HG03442 (cell line): ENCODE results near the gene RBMS3.
A peak's percentile ranks its signal among the peaks of the same experiment; 100 is the strongest.
"Not testable (repeated sequence)": the region's sequence is repeated elsewhere in the genome, so short reads cannot be mapped to it uniquely, and the experiment has no call there.

Source experiments
- ATAC-seq: cut with Tn5 transposase; IDR thresholded peaks from one replicate; pipeline ENCODE4 v1.9.1; 2021; ENCODE audit warnings: mild to moderate bottlenecking, moderate library complexity; ENCODE audit not compliant: unreplicated experiment

The RBMS3 gene

DNA sequence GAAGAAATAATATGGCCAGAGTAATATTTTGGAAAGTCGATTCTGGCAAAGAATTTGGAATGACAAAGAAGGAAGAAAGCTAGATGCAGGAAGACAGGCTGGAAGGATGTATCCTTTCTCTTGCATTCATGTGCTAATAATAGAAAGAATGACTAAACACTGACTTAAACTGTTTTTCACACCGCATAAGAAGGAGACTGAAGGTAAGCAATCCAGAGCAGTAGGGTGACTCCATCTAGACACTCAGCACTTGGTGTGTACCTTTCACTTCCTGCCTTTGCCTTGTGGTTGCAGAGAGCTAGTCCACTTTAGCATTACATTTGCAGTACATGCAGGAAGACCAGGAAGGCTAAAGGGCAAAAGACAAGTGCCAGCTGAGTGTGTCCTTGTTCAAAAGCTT lies 234.6 kb downstream of the RBMS3 start:
- peak; percentile 54 for ATAC-seq

DNA sequence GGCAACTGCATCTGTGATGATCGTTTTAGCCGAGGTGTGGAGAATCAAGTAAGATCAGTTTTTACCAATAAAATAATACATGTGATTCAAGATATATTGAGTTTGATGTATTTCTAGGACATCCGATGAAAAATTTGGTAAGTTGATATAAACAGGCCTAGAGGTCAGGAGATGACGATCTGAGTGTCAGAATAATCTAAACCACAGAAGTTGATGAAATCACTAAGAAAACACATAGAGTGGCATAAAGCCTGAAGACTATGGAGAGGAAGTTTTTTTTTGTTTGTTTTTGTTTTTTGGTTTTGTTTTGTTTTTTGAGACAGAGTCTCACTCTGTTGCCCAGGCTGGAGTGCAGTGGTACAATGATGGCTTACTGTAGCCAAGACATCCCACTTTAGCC lies 235.3 kb downstream of the RBMS3 start:
- ATAC-seq = no peak

DNA sequence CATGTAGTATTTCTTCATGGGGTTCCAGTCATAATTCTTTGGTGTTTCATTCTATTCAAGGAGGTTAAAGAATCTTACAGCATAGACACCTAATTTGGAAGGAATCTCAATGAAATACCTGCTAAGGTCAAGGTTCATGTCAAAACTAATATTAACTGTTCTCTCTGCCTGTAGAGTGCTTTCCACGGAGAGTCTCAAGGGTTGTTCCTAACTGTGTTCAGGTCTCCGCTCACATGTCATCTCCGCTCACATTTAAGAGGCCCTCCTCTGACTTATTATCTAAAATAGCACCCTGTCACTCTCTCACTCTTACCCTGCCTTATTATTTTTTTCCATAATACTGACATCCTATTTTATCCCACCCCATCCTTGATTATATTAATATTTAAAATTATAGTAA lies 239.9 kb downstream of the RBMS3 start:
- no peak for ATAC-seq

DNA sequence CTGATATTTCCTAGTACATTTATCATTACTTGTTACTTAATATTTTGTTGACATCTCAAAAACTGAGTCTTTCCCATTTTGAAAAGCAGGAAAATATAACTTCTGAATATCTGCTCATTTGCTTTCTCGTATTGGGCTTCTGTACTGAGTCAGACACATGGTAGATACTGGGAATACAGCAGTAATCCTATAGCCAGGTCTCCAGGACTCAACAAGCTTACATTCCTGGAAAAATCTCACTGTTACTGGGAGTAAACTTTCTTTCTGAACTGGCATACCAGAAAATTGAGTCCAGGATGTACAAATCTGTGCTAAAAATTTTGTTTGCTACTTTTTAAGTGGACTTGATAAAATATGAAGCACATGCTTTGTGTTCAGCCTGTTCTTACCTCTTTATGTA lies 240.4 kb downstream of the RBMS3 start:
- ATAC-seq = no peak

DNA sequence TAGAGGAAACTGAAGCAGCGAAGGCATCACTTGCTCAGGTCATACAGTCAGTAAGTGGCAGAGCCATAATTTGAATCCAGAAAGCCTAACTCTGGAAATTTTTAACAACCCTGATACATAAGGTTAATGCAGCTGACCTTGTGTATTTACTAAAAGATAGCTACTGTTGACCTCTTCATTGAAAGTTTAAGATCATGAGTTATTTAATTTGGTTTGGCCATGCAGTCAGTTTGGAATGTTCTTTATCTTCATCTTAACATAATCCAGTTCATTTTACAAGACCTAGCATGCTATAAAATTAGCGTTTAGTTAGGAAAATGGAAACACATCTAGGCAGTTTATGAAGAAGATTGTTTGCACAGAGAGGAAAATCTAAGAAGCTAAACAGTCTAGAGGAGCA lies 240.9 kb downstream of the RBMS3 start:
- ATAC-seq = no peak

DNA sequence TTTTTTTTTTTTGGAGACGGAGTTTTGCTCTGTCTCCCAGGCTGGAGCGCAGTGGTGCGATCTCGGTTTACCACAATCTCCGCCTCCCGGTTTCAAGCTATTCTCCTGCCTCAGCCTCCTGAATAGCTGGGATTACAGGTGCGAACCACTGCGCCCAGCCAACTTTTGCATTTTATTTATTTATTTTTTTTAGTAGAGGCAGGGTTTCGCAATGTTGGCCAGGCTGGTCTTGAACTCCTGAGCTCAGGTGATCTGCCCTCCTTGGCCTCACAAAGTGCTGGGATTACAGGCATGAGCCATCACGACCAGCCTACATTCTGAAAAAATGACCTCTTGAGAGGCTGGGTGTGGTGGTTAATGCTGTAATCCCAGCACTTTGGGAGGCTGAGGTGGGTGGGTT lies 243.6 kb downstream of the RBMS3 start:
- ATAC-seq = not testable (repeated sequence)

DNA sequence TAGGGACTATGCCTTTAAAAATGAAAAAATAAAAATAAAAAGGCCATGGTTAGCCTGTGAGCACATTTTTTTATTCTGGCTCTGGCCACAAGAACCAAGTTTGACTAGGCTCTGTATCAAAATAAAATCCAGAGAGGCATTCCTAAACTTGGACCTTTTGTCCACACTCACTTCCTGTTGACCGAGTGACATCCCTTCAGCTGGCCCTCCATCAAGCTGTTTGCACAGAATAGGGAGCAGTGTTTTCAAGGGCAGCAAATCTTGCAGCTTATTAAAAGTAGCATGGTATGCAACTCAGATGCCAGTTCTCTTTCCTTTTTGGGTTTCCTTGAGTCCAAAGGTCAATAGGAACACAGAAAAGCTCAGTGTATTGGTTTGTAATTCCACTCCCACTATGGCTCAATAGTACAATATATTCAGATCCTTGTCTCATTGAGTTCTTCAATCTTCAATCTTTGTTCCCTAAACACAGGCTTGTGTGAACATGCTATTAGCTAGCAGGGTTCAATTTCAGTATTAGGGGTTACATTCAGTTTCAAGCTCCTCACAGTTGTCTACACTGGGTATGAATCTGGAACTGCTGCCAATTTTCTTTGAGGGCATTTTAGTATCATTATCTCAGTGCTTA lies 244.5 kb downstream of the RBMS3 start:
- ATAC-seq = no peak

DNA sequence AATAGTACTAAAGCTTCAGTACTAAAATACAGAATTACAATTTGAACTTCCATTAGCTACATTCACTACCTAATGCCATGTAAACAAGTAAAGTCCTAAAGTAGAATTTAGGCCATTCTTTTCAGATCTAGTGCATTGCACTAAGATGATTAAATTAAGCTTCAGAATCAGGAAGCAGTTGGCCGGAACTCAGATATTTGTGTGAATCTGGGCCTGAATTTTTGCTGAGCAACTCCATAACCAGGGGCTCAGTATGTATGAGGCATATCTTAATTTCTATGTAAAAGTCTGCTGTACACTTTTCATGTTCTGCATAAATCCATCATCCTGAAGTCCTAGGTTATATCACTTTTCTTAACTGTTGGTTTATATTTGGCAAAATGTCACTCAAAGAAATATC lies 246.4 kb downstream of the RBMS3 start:
- ATAC-seq = no peak

DNA sequence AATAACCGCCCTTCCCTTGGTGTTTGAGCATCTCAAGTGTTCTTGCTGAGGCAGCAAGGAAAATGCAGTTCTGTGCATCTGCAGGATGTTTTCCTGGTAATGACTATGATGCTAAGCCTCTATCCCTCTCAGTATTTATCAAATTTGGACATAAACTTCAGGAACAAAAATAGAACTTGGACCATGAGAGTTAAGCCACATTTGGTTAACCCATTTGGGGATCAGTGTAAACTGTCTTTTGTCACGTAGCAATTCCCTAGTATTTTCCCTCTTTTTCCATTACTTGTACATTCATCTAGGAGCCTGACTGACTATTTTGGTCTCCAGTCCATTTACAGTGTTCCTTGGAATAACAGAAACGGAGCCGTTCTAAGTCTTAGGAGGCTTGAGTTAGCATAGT lies 250.8 kb downstream of the RBMS3 start:
- ATAC-seq = no peak

DNA sequence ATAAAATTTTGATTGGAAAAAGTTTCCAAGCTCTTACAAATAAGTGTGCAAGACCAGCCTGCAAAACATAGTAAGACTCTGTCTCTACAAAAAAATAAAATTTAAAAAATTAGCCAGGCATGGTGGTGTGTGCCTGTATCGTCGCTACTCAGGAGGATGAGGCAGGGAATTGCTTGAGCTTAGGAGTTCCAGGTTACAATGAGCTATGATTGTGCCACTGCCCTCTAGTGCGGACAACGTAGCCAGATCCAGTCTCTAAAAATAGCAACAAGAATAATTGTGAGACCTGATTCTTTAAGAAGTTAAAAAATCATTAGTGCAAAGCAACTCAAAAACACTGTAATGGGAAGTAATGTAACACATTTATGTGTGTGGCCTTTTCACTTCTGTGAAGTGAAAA lies 251.6 kb downstream of the RBMS3 start:
- no peak for ATAC-seq

DNA sequence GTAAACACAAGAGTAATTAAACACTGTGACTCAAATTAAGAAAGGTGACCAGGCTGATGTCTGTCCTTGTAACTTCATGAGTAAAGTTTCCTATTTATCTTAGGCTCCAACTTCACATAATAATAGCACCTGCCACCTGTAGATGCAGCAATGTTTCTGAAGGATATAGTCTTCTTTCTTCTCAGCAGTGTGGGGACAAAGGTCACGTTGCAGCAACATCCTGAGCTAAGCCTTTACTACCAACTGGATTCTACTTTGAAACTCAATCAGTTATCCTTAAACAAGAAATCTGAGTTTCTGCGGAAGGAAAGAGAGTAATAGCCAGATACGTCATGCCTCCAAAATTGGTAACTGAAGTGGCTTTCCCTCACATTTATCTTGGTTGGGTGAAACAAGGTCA lies 253.1 kb downstream of the RBMS3 start:
- ATAC-seq = no peak

DNA sequence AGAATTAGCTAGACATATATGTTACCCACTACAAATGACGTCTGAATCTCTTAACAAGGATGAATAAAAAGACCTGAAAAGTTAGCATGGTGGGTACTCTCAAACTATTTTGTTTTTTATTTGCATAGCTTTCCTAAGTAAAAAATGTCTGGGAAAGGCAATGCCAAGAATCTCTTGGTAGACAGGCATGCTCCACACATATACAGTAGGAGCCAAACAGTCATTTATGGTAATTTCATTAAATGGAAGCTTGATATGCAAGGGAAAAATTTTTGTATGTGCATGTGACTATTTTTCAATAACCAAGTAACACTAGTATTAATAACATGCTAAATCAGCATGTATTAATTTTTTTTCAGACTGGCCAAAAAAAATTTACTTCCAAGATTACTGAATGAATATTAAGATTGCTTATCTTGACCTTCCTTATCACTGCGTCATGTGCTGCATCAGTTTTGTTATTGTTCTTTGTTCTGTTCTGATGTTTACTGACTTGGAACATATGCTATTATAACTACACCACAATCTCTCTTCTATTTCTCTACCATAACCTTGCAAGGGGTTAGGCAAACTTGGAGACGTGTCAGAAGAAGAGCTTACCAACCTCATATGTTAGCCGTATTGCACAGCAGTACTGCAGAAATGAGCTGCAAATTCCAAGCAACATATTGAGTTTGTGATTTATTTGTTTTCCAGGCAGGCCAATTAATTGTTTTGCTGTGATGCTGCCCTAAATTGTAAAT lies 255.3 kb downstream of the RBMS3 start:
- no peak for ATAC-seq

DNA sequence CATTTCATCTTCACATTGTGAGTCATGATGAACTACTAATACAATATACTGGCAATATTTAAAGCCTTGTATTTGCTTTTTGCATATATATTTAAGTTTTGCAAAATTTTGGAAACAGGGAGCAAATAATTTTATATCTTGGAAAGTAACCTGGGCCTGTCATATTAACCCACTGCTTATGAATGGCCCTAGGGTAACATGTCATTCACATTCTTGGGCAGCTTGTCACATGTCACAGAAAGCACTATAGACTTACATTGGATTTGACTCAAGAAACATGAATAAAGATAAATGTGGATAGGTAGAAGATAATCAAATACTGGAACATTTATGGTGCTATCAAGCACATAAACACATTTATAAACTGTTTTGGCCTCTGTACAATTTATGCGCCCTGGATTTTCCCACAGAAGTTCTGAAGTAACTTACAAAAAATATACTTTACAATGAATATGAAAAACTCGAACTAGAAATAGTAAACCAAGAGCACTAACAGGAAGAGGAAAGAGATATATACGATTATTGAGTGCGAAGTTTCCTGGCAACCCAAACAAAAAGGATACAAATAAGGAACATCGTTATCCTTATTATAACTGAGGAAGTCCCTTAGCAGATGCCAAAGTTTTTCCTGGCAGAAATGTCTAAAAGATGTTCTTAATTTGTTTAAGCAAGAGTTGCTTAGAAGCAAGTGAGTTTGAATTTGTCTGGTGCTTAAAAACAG lies 257.2 kb downstream of the RBMS3 start:
- no peak for ATAC-seq

DNA sequence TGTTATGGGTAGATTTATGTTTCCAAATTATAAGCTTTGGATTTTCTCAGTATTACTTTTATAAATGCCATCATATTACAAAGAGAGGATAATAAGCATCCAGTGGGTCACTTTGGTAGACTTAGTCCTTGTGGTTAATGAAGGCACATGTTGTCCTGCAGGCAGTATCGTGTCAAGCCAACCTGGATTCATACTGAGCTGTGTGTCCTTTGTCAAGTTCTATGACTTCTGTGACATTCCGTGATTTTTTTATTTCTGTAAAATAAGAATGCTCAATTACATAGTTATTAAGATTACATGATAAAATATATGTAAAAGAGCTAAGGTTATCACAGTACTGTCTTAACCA lies 257.7 kb downstream of the RBMS3 start:
- ATAC-seq = no peak

DNA sequence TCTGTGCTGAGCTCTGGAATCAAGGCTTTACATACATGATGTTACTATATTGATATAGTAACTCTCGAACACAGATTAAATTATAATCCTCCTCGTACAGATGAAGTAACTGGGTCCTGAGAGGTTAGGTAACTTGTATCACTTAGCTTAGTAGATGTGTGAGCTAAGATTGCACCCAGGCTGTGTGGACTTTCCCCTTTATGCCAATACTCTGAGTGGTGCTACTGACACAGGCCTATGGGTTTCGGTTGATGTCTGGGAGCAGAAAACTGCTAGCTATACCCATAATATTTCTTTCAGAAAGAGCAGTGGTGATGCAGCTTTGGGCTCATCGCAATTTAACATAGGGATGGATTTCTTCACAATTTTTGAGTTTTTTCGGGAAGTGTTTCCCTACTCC lies 259.7 kb downstream of the RBMS3 start:
- ATAC-seq = no peak

DNA sequence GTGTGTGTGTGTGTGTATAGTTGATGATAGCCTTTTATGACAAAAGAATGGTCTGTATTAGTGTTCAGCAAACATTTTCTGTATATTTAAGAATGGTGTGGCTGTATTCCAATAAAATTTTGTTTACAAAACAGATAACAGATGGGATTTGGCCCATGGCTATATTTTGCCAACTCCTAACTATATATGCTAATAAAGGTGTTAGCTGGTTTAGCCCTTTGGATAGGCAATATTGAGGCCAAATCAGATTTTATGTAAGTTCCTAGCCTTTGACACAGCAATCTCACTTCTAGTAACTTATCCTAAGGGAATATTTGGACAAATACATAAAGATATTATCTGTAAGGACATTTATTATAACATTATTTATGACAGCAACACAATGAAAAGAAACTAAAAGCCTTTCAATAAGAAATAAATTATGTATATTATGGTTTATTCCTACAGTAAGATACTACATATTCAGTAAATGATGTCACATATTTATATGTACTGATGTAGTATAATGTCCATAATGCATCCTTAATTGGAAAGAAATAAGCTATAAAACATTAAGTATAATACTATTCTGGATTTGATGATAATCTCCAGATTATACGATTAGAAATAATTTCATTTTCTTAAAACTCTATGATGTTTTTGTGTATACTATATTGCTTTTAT lies 264.0 kb downstream of the RBMS3 start:
- ATAC-seq = no peak

DNA sequence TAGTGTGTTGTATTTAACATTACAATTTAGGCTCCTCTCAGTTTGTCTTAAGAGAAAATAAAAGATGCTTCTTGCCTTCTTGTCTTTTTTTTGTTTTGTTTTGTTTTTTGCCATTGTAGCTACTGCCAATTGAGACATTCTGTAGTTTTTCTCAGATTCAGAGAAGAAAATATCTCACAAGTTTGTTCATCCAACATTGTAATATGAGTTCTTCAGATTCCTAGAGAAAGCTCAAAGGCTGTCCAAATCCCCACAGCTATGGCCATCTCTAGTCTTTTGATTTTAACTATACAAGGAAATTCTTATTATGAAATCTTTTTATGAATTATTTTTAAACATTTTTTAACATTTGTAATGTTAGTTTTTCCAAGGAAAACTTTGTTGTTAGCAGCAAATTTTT lies 264.7 kb downstream of the RBMS3 start:
- ATAC-seq = no peak

DNA sequence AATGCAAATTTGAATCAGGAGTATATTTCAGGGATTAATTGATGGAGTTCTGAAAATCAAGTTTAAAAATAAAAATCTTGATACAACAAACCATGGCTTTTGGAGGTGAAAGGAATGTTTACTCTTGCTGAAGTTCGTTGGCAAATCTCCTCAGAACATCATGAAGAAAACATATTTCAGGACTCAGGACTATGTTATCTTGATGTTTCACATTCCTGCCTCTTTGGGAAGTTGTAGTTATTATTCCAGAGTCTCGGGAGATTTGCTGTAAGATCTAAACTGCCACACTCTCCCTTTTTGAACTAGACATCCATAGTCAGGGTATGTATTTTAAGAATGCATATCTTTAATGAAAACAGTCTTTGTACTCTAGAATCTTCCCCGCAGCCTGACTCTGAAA lies 271.2 kb downstream of the RBMS3 start:
- no peak for ATAC-seq

DNA sequence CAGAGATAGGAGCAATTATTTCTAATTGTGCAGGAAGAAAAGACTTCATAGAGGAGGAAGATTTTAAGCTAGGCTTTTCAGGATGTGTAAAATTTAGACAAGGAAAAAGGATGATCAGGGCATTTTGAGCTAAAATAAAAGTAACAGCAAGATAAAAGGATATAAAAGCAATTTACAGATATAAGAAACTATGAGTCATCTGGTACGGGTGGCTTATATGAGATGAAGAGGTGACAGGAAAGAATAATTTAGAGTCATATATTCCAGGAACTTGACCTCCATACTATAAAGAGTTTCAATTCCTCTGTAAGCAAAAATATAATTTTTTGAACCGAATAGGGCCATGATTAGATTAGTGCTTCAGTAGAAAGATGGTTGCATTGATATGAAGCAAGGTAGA lies 273.7 kb downstream of the RBMS3 start:
- no peak for ATAC-seq

DNA sequence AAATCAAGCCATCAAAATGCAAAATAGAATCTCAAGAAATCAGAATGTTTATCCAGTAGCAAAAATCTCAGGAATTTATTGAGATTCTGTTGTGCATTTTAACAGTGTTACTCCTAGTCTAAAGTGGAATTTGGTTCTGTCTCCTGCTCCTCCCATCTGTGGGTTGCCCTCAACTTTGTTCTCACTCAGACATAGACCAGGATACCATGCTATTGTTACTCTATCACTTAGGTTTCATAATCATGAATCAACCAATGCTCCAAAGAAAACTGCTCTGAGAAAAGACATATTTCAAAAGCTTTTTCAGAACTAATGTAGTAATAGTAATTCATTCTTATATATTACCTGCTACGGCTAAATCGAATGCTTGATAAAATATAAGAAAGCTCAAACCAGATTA lies 274.7 kb downstream of the RBMS3 start:
- ATAC-seq = no peak

DNA sequence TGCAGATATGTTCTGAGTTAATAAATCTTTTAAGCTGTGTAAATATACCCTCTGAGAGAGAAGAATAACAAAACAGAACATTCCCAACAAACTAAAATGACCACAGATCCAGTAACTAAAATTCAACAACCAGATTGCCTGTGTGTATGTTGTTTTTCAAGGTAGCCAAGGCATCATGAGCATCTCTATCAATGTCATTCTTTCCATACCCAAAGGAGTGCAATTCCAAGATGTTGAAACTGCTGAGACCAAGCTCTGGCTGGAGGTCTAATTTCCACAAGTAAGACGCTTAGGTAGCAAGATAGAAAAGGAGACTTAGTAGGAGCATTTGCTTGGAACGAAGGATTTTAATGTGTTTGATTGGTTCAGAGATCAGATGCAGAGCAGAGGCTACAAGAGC lies 276.3 kb downstream of the RBMS3 start:
- ATAC-seq = no peak

DNA sequence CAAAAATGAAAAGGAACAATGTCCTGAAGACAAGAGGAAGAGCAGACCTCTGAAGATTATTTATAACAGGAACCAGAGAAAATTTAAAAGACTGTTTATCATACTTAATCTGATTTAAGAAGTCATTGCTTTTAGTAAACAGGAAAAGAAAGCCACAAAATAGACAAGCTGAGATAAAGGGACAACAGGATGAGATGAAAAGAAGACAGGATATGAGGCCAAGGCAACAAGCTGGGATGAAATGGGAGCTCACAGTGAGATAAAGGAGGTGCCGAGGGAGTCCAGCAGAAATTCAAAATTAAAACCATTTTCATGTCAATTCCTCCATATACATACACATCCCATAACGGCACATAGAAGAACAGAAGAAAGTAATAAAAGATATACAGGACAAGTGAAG lies 277.0 kb downstream of the RBMS3 start:
- no peak for ATAC-seq
